GM12801 (cell line): ENCODE data around the gene DYRK4.

Experiments used
- TF ChIP-seq, protein P1 (sequence below): IDR thresholded peaks from one replicate; pipeline ENCODE4 v1.5.1; 2011; ENCODE audit warnings: control low read depth; ENCODE audit not compliant: insufficient read length; ENCODE audit errors: extremely low read depth

The DYRK4 gene

GRCh38 chr12:4567073-4567881 lies 5.3 kb downstream of the DYRK4 start:
- TF ChIP-seq, protein P1, sequence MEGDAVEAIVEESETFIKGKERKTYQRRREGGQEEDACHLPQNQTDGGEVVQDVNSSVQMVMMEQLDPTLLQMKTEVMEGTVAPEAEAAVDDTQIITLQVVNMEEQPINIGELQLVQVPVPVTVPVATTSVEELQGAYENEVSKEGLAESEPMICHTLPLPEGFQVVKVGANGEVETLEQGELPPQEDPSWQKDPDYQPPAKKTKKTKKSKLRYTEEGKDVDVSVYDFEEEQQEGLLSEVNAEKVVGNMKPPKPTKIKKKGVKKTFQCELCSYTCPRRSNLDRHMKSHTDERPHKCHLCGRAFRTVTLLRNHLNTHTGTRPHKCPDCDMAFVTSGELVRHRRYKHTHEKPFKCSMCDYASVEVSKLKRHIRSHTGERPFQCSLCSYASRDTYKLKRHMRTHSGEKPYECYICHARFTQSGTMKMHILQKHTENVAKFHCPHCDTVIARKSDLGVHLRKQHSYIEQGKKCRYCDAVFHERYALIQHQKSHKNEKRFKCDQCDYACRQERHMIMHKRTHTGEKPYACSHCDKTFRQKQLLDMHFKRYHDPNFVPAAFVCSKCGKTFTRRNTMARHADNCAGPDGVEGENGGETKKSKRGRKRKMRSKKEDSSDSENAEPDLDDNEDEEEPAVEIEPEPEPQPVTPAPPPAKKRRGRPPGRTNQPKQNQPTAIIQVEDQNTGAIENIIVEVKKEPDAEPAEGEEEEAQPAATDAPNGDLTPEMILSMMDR, result no peak

DNA sequence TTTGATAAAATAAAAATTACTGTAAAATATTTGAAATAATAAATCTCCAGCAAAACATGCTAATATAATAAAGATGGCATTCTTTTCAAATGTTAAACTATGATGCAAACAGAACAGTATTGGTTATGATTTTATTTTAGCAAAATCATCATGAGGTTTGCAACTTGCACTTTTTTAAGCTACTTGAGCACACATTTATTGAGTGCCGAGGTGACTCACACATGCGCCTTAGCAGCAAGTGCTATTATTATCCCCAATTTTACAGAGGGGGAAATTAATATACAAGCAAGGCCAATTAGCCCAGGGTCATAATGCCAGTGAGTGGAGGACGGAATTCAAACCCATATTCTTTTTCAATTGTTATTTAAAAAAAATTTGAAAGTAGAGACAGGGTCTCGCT lies 7.3 kb downstream of the DYRK4 start:
- TF ChIP-seq, protein P1, result no peak

GRCh38 chr12:4572680-4573079 lies 10.7 kb downstream of the DYRK4 start:
- TF ChIP-seq, protein P1, result no peak

DNA sequence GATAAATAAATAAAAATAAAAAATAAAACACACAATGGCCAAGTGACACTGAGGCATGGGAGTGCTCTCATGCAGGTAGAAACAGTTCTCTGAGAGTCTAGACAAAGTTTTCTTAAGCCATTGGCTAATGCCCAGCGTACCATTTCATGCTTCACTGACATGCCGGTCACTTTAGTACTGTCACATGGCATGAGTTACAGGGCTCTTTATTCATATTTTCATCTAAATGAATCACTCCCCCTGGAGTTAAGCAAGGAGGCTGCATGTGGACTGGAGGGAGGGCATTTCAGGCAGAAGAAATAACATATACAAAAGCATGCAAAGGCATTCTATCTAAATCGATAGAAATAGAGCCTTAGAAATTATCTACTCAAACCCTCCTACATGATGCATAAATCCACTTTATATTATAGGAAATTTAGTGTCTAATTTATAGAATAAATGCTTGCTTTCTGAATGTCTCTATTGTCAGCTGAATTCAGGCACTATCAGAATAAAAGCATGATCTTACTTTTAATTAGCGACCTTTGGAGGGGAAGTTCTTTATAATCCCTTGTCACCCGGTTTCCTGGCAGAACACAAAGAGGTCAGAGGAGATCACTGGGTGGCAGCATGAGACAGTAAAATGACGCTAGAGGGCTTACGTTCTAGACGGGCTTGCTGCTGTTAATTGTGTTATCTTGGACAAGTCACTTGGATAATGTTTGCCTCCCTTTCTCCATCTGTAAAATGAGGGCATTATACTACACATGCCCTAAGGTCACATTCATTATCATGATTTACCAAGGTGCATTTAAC lies 17.5 kb downstream of the DYRK4 start:
- TF ChIP-seq, protein P1, result no peak

DNA sequence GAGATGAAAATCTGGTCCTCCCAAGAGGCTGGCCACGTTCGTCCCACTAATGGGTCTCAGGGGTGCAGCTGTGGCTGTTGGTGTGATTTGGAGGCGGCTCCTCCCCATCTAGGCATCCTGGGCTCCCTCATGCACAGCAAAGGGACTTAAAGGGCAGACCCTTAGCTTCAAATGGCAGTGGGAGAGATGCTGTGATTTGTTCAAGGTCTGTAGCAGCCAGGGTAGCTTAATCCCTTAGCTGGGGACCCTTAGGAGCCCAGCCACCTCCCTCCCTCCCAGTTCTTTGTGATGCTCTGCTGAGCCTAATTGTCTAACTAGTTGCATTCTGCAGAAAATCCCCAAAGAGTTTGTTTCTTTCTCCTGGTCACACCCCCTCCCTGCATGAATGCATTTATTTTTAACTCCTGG lies 18.3 kb downstream of the DYRK4 start:
- TF ChIP-seq, protein P1, result no peak

GRCh38 chr12:4584281-4584680 lies 22.3 kb downstream of the DYRK4 start:
- TF ChIP-seq, protein P1, result no peak

GRCh38 chr12:4584896-4585295 lies 22.9 kb downstream of the DYRK4 start:
- TF ChIP-seq, protein P1, result no peak
